Measurements from ENCODE around the gene ARHGEF2. TPM values are rescaled to one million over a fixed set of nuclear protein-coding genes. Genes with fewer than 3 reads are reported as not detected.

ARHGEF2 gene
- total and polyA plus RNA-seq, 8 donors = 10.3 to 39.0 (median 20.3) TPM

DNA sequence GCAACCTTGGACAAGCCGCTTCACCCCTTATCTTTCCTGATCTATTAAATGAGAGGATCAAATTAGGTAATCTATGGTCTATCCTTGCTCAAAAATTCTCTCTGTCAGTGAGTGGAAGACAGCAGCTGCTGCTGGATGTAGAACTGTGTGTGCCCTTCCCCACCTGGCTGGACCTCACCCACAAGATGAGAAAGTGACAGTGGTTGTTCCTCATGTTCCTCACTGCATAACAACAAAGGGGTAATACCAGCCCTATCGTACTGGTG, 25.5 kb upstream of the ARHGEF2 start:
- Histone ChIP-seq H3K4me1 (no peaks in the 10 kb centered on the region), H3K27ac (no peak overlapping the region), H3K9me3 (no peaks in the 10 kb centered on the region), H3K27me3 (no peaks in the 10 kb centered on the region), H3K36me3 (peaks cover 0 to 1% (median 0%) of the 10 kb centered on the region in 3 donors), H3K4me3 (no peak overlapping the region)
- no peak for DNase-seq
- no peak for FAIRE-seq
- WGBS, 2 donors = 29 to 33% methylated on average over 2 of the region's 2 CpGs
- intact Hi-C loops (cut with DNase I) = no loop called here
- ATAC-seq = no peak
- TF ChIP-seq, protein P1, sequence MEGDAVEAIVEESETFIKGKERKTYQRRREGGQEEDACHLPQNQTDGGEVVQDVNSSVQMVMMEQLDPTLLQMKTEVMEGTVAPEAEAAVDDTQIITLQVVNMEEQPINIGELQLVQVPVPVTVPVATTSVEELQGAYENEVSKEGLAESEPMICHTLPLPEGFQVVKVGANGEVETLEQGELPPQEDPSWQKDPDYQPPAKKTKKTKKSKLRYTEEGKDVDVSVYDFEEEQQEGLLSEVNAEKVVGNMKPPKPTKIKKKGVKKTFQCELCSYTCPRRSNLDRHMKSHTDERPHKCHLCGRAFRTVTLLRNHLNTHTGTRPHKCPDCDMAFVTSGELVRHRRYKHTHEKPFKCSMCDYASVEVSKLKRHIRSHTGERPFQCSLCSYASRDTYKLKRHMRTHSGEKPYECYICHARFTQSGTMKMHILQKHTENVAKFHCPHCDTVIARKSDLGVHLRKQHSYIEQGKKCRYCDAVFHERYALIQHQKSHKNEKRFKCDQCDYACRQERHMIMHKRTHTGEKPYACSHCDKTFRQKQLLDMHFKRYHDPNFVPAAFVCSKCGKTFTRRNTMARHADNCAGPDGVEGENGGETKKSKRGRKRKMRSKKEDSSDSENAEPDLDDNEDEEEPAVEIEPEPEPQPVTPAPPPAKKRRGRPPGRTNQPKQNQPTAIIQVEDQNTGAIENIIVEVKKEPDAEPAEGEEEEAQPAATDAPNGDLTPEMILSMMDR (IDR thresholded peaks at IDR 0.05) = no peak

DNA sequence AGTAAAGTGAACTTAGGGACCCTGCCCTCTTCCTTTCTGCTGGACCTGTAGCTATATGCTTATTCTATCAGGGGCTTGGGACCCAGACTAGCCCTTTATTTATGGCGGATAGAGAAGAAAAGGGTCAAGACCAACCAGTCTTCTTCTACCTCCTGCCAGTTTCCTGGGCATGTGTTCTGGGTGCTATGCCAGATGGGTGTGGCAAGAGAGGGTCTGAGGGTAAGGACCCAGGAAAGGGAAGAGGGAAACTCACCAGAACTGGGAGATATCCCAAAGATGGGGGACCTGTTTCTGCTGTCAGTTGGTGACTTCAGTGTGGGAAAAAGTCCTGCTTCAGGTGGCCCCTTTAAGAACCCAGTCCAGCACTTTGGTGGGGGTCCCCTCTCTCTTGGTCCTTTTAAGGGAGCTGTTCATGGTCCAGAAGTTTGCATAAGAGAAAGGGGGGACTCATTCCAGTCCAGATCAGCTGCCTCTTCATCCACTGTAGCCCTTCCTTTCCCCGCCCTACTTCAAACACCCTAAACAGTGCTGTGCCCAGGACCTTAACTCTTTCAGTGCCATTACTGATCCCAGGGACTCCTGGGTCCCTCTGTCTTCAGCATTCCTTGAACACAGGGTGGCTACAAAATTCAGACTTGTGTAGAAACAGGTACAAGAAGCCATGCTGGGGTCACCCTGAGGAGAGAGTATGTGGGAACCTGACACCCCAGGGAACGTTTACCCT, 24.0 kb upstream of the ARHGEF2 start:
- WGBS, 2 donors = 63 to 68% methylated on average over 3 of the region's 3 CpGs
- TF ChIP-seq, protein P1 (IDR thresholded peaks at IDR 0.05) = no peak
- FAIRE-seq (no peak), ATAC-seq (no peak), DNase-seq (no peak)
- intact Hi-C loops (cut with DNase I) = no loop called here
- Histone ChIP-seq H3K27ac (no peak overlapping the region), H3K27me3 (no peaks in the 10 kb centered on the region), H3K9me3 (no peaks in the 10 kb centered on the region), H3K4me1 (no peaks in the 10 kb centered on the region), H3K36me3 (no peaks in the 10 kb centered on the region), H3K4me3 (no peak overlapping the region)

DNA sequence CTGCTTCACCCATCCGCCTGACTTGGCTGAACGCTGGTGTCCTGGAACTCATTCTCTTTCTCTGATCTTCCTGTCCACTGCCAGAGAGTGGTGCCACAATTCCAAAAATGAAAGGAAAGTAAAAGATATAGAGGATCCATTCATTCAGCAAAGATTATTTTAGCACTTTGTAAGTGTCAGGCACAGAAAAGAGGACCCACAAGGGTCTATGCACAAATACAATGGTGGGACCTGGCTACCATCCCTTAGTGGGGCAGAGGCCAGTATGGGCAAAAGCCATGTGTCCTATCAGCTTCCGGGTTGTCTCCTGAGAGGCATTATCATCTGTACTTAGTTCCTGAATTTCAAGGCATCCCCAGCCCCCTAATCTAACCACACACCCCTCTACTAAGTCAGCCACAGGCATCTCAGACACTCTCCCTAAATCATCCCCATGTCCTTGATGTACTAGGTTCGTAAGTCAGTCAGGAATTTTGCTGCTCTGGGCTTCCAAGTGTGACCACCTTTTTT, 23.4 kb upstream of the ARHGEF2 start:
- no peaks in the 10 kb centered on the region for H3K4me1 ChIP-seq
- H3K27me3 ChIP-seq = no peaks in the 10 kb centered on the region
- H3K4me3 ChIP-seq = no peak overlapping the region
- TF ChIP-seq, protein P1 (IDR thresholded peaks at IDR 0.05) = no peak
- ATAC-seq (peak in 2 of 4 donors; percentile 22 to 29), DNase-seq (peak in 1 of 6 donors; percentile 4), FAIRE-seq (no peak)
- intact Hi-C loops (cut with DNase I) = no loop called here
- WGBS, 2 donors = 53 to 55% methylated on average over 4 of the region's 4 CpGs
- H3K9me3 ChIP-seq = no peaks in the 10 kb centered on the region
- H3K27ac ChIP-seq = no peak overlapping the region
- no peaks in the 10 kb centered on the region for H3K36me3 ChIP-seq

DNA sequence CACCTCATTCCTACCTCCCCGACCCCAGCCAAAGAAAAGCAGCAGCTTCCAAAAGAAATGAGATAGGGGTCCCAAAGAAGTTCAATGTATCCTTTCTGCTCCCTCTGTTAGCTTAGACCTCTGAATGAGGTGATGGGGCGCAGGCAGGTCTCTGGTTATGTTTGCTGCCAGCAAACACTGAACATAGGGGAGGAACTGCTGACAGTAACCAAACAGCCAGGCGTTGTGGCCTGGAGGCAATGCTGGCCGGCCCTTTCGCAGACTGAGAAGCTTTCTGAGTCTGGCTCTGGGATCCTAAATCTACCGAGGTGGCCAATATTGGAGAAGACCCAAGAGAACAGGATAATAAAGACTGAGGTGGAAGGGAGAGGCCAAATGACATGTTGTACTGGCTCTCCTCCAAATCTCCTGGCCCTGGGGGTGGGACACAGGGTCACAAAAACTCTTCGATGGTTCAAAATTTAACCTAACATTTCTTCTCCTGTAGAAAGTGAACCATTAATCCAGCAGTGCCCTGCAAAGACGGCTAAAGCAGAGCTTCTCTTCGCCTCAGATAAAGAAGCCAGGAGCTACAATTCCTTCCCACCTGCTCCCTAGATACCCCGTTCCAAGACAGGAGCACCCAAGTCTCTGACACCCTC, 22.8 kb upstream of the ARHGEF2 start:
- H3K27ac ChIP-seq = no peak overlapping the region
- H3K4me1 ChIP-seq = no peaks in the 10 kb centered on the region
- TF ChIP-seq, protein P1 (IDR thresholded peaks at IDR 0.05) = no peak
- intact Hi-C loops (cut with DNase I) = no loop called here
- ATAC-seq (peak in 2 of 4 donors; percentile 35 to 44), DNase-seq (peak in 1 of 6 donors; percentile 30), FAIRE-seq (no peak)
- no peaks in the 10 kb centered on the region for H3K36me3 ChIP-seq
- H3K4me3 ChIP-seq = no peak overlapping the region
- H3K9me3 ChIP-seq = no peaks in the 10 kb centered on the region
- WGBS, 2 donors = 48 to 52% methylated on average over 10 of the region's 10 CpGs
- H3K27me3 ChIP-seq = no peaks in the 10 kb centered on the region

DNA sequence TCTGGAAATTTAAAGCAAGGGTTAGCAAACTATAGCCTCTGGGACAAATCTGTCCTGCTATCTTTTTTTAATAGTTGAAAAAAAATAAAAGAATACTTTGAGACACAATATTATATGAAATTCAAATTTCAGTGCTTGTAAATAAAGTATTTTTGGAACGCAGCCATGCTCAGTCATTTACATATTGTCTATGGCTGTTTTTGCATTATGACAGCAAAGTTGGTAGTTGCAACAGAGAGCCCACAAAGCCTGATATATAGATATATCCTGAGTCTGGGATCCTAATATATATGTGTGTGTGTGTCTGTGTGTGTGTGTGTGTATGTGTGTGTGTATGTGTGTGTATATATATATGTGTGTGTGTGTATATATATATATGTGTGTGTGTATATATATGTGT, 21.6 kb upstream of the ARHGEF2 start:
- WGBS, 2 donors = 54 to 75% methylated on average over 1 of the region's 1 CpG
- no peaks in the 10 kb centered on the region for H3K27me3 ChIP-seq
- H3K4me1 ChIP-seq = no peaks in the 10 kb centered on the region
- no peak overlapping the region for H3K4me3 ChIP-seq
- H3K9me3 ChIP-seq = no peaks in the 10 kb centered on the region
- no peak for DNase-seq
- intact Hi-C loops (cut with DNase I) = no loop called here
- TF ChIP-seq, protein P1 (IDR thresholded peaks at IDR 0.05) = no peak
- FAIRE-seq = no peak
- H3K36me3 ChIP-seq = no peaks in the 10 kb centered on the region
- no peak for ATAC-seq
- H3K27ac ChIP-seq = no peak overlapping the region
